HG03066 (cell line): ENCODE data around the gene XAB2.
"Not testable (repeated sequence)": the region's sequence is repeated elsewhere in the genome, so short reads cannot be mapped to it uniquely, and the experiment has no call there.

Experiments
- ATAC-seq: cut with Tn5 transposase; IDR thresholded peaks from one replicate; pipeline ENCODE4 v1.9.1; 2021; ENCODE audit warnings: low read depth; ENCODE audit not compliant: unreplicated experiment

XAB2 gene

GRCh38 chr19:7650148-7650547, 20.8 kb upstream of the XAB2 start:
- ATAC-seq = no peak

- no peak for ATAC-seq
These were observed 19.1 kb upstream of the XAB2 start for GRCh38 chr19:7648265-7649014.

GRCh38 chr19:7647156-7647555, 17.8 kb upstream of the XAB2 start:
- ATAC-seq = no peak

GRCh38 chr19:7646426-7646700, 17.0 kb upstream of the XAB2 start:
- no peak for ATAC-seq

GRCh38 chr19:7645656-7646425, 16.5 kb upstream of the XAB2 start:
- ATAC-seq = no peak

- ATAC-seq = no peak
These were observed 15.8 kb upstream of the XAB2 start for GRCh38 chr19:7645163-7645562.

- ATAC-seq = no peak
These were observed 15.2 kb upstream of the XAB2 start for GRCh38 chr19:7644550-7644877.

- not testable (repeated sequence) for ATAC-seq
These were observed 14.5 kb upstream of the XAB2 start for GRCh38 chr19:7643629-7644549.

GRCh38 chr19:7643031-7643415, 13.7 kb upstream of the XAB2 start:
- no peak for ATAC-seq

- no peak for ATAC-seq
These were observed 13.1 kb upstream of the XAB2 start for GRCh38 chr19:7642295-7643030.

- no peak for ATAC-seq
These were observed 12.2 kb upstream of the XAB2 start for GRCh38 chr19:7641290-7642276.

- no peak for ATAC-seq
These were observed 11.5 kb upstream of the XAB2 start for GRCh38 chr19:7640803-7641202.

- no peak for ATAC-seq
These were observed 10.6 kb upstream of the XAB2 start for GRCh38 chr19:7639863-7640348.

- ATAC-seq = no peak
These were observed 9.6 kb upstream of the XAB2 start for GRCh38 chr19:7638802-7639465.

- no peak for ATAC-seq
These were observed 8.3 kb upstream of the XAB2 start for GRCh38 chr19:7637374-7638256.

GRCh38 chr19:7636691-7637373, 7.5 kb upstream of the XAB2 start, which contains the start of gene STXBP2:
STXBP2 (plus strand) TSS chr19:7637110; CDS start chr19:7637150, 40 bp downstream.
- ATAC-seq = no peak

- ATAC-seq = no peak
These were observed 7.0 kb upstream of the XAB2 start for GRCh38 chr19:7636317-7636690.
